ENCODE data around the gene CMTR1. TPM values are rescaled to one million over a fixed set of nuclear protein-coding genes. Genes with fewer than 3 reads are reported as not detected.
"Not testable (repeated sequence)": the region's sequence is repeated elsewhere in the genome, so short reads cannot be mapped to it uniquely, and the experiment has no call there.

Gene CMTR1
- total RNA-seq, 1 donor from 2014 or later, result 44.5 TPM

- Mint-ChIP-seq H3K36me3 (ENCODE audit: unreplicated experiment) (peaks cover 11% of the 10 kb centered on the region), H3K9me3 (ENCODE audit: unreplicated experiment) (no peaks in the 10 kb centered on the region), H3K27ac (ENCODE audit: unreplicated experiment) (no peak overlapping the region), H3K27me3 (ENCODE audit: unreplicated experiment) (peaks cover 4% of the 10 kb centered on the region), H3K4me3 (ENCODE audit: unreplicated experiment) (no peak overlapping the region), H3K4me1 (ENCODE audit: unreplicated experiment) (no peaks in the 10 kb centered on the region)
- no peak for DNase-seq (ENCODE audit: extremely low spot score, unreplicated experiment)
- TF ChIP-seq, protein P1, sequence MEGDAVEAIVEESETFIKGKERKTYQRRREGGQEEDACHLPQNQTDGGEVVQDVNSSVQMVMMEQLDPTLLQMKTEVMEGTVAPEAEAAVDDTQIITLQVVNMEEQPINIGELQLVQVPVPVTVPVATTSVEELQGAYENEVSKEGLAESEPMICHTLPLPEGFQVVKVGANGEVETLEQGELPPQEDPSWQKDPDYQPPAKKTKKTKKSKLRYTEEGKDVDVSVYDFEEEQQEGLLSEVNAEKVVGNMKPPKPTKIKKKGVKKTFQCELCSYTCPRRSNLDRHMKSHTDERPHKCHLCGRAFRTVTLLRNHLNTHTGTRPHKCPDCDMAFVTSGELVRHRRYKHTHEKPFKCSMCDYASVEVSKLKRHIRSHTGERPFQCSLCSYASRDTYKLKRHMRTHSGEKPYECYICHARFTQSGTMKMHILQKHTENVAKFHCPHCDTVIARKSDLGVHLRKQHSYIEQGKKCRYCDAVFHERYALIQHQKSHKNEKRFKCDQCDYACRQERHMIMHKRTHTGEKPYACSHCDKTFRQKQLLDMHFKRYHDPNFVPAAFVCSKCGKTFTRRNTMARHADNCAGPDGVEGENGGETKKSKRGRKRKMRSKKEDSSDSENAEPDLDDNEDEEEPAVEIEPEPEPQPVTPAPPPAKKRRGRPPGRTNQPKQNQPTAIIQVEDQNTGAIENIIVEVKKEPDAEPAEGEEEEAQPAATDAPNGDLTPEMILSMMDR (IDR thresholded peaks at IDR 0.05), result no peak
Measured at GRCh38 chr6:37393381-37393929, 39.6 kb upstream of the CMTR1 start.

- H3K27ac Mint-ChIP-seq (ENCODE audit: unreplicated experiment), result no peak overlapping the region
- no peaks in the 10 kb centered on the region for H3K9me3 Mint-ChIP-seq (ENCODE audit: unreplicated experiment)
- no peaks in the 10 kb centered on the region for H3K4me1 Mint-ChIP-seq (ENCODE audit: unreplicated experiment)
- H3K4me3 Mint-ChIP-seq (ENCODE audit: unreplicated experiment), result no peak overlapping the region
- TF ChIP-seq, protein P1 (IDR thresholded peaks at IDR 0.05), result no peak
- peaks cover 19% of the 10 kb centered on the region for H3K27me3 Mint-ChIP-seq (ENCODE audit: unreplicated experiment)
- peaks cover 5% of the 10 kb centered on the region for H3K36me3 Mint-ChIP-seq (ENCODE audit: unreplicated experiment)
- DNase-seq (ENCODE audit: extremely low spot score, unreplicated experiment), result no peak
Measured at GRCh38 chr6:37396571-37397180, 36.3 kb upstream of the CMTR1 start.

DNA sequence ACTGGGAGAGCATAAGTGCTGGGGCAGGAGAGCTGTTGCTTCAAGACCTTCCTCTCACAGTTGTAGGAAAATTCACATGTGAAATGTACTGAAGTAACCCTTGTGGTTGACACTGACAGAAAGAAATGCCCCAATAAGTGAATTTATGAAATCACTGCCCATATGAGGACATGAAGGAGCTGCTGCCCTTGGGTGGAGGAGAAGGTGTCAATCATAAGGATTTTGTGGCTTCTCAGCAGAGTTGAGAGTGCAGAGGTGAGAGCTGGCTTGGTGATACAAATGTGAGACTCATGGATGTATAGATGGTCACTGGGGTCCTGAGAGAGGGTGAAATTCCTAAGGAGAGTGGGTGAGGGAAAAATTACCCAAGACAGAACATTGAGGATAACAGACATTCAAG lies 33.9 kb upstream of the CMTR1 start:
- Mint-ChIP-seq H3K27me3 (ENCODE audit: unreplicated experiment) (peaks cover 28% of the 10 kb centered on the region), H3K36me3 (ENCODE audit: unreplicated experiment) (peaks cover 3% of the 10 kb centered on the region), H3K4me3 (ENCODE audit: unreplicated experiment) (no peak overlapping the region), H3K4me1 (ENCODE audit: unreplicated experiment) (no peaks in the 10 kb centered on the region), H3K27ac (ENCODE audit: unreplicated experiment) (no peak overlapping the region), H3K9me3 (ENCODE audit: unreplicated experiment) (no peaks in the 10 kb centered on the region)
- peak; percentile 27 for DNase-seq (ENCODE audit: extremely low spot score, unreplicated experiment)
- TF ChIP-seq, protein P1 (IDR thresholded peaks at IDR 0.05), result no peak

GRCh38 chr6:37399795-37400490 lies 33.1 kb upstream of the CMTR1 start:
- H3K36me3 Mint-ChIP-seq (ENCODE audit: unreplicated experiment), result peaks cover 3% of the 10 kb centered on the region
- H3K4me3 Mint-ChIP-seq (ENCODE audit: unreplicated experiment), result no peak overlapping the region
- no peaks in the 10 kb centered on the region for H3K9me3 Mint-ChIP-seq (ENCODE audit: unreplicated experiment)
- DNase-seq (ENCODE audit: extremely low spot score, unreplicated experiment), result peak; percentile 42
- no peak overlapping the region for H3K27ac Mint-ChIP-seq (ENCODE audit: unreplicated experiment)
- peaks cover 28% of the 10 kb centered on the region for H3K27me3 Mint-ChIP-seq (ENCODE audit: unreplicated experiment)
- TF ChIP-seq, protein P1 (IDR thresholded peaks at IDR 0.05), result no peak
- no peaks in the 10 kb centered on the region for H3K4me1 Mint-ChIP-seq (ENCODE audit: unreplicated experiment)

DNA sequence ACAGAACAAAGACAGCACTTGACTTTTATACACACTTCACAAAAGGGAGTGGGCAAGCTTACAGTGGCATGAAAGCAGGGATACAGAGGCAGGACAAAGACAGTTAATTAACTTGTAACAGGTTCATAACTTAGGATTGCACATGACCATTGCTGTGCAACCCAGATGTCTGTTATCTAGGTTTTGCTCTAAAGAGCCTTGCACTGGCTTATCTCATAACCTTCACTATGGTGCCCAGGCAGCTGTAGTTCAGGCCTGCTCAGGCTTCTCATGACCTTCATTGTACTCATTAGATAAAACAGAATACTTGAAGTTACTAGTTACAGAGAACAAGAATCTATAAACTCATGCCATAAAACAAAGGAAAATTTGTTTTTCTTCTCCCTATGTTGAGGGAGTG lies 31.4 kb upstream of the CMTR1 start:
- peaks cover 30% of the 10 kb centered on the region for H3K27me3 Mint-ChIP-seq (ENCODE audit: unreplicated experiment)
- not testable (repeated sequence) for H3K36me3 Mint-ChIP-seq (ENCODE audit: unreplicated experiment); H3K4me1 Mint-ChIP-seq (ENCODE audit: unreplicated experiment); H3K27ac Mint-ChIP-seq (ENCODE audit: unreplicated experiment); H3K4me3 Mint-ChIP-seq (ENCODE audit: unreplicated experiment); DNase-seq (ENCODE audit: extremely low spot score, unreplicated experiment); H3K9me3 Mint-ChIP-seq (ENCODE audit: unreplicated experiment)

All from osteocyte (in vitro differentiated cells).